HCT116 (cell line): ENCODE measurements around the gene ZSWIM6.

ENCODE experiments used
- CEBPB ChIP-seq: IDR thresholded peaks from 2 replicates; pipeline ENCODE4 v1.6.1; 2012; ENCODE audit warnings: low read depth
- TF ChIP-seq, protein P1 (sequence below): IDR thresholded peaks from 2 replicates; pipeline ENCODE4 v1.6.1; 2011; ENCODE audit warnings: mild to moderate bottlenecking, low read length, moderate library complexity; ENCODE audit not compliant: insufficient replicate concordance; ENCODE audit errors: extremely low read depth

DNA sequence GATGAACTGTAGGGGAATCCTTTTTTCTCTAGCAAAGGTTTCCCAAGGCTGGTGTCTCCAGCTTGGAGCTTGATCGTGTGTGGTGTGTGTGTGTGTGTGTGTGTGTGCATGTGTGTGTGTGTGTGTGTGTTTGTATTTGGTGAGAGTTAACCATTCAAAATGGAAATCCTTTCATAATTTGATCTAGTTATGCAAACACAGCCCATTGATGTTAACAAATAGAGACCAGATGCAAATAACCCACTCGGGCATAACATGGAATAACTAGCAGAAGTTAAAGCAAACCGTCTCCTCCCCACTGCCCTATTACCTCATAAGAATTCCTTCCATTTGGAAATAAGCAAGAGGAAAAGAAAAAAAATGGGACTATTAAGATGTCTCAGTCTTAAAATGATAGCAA is 24.9 kb upstream of the ZSWIM6 start:
- TF ChIP-seq, protein P1, sequence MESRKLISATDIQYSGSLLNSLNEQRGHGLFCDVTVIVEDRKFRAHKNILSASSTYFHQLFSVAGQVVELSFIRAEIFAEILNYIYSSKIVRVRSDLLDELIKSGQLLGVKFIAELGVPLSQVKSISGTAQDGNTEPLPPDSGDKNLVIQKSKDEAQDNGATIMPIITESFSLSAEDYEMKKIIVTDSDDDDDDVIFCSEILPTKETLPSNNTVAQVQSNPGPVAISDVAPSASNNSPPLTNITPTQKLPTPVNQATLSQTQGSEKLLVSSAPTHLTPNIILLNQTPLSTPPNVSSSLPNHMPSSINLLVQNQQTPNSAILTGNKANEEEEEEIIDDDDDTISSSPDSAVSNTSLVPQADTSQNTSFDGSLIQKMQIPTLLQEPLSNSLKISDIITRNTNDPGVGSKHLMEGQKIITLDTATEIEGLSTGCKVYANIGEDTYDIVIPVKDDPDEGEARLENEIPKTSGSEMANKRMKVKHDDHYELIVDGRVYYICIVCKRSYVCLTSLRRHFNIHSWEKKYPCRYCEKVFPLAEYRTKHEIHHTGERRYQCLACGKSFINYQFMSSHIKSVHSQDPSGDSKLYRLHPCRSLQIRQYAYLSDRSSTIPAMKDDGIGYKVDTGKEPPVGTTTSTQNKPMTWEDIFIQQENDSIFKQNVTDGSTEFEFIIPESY = no peak
- no peak for TF ChIP-seq CEBPB
